Tracheal epithelial cell (primary cell): Measurements from ENCODE around the gene GP1BA. TPM values are rescaled to one million over a fixed set of nuclear protein-coding genes. Genes with fewer than 3 reads are reported as not detected.

Experiments
- total RNA-seq: library from RNA; depleted of rRNA; stranded (reverse); fragments of >200 nt; gene quantifications from 2 replicates; pipeline ENCODE4 v1.2.1, GENCODE V29; 2014

GP1BA gene
- not detected in 2 replicates for total RNA-seq

GRCh38 chr17:4931963-4932362, at the start of gene GP1BA:
TSS of gene GP1BA (plus strand) at chr17:4932277. CDS start at chr17:4932605, 328 bp downstream.

GRCh38 chr17:4899341-4900230, 32.5 kb upstream of the GP1BA start, which contains the start of gene C17orf107:
TSS of gene C17orf107 (plus strand) at chr17:4899536. CDS start at chr17:4899763, 227 bp downstream.

GRCh38 chr17:4903051-4903818, 28.8 kb upstream of the GP1BA start, which contains the start of gene CHRNE:
TSS of gene CHRNE (minus strand) at chr17:4903098. CDS start at chr17:4903063, 35 bp downstream.

GRCh38 chr17:4939796-4940554, 7.9 kb downstream of the GP1BA start, which contains the start of the genes RNF167 and SLC25A11:
TSS of gene RNF167 (plus strand) at chr17:4940268. CDS start at chr17:4940910, 642 bp downstream.
TSS of gene SLC25A11 (minus strand) at chr17:4940046. CDS start at chr17:4939910, 136 bp downstream.

GRCh38 chr17:4948166-4948930, 16.3 kb downstream of the GP1BA start, which contains the start of gene PFN1:
TSS of gene PFN1 (minus strand) at chr17:4948530. CDS start at chr17:4948394, 136 bp downstream.

GRCh38 chr17:4950746-4951204, 18.7 kb downstream of the GP1BA start, which contains the start of gene ENO3:
TSS of gene ENO3 (plus strand) at chr17:4951119. CDS start at chr17:4951830, 711 bp downstream.

GRCh38 chr17:4967539-4968485, 35.7 kb downstream of the GP1BA start, which contains the start of gene SPAG7:
TSS of gene SPAG7 (minus strand) at chr17:4967817. CDS start at chr17:4967804, 13 bp downstream.

Other genes with a start within 250 kb of the GP1BA start
- 30.9 and 36.4 TPM in 2 replicates for gene PELP1, start 228.1 kb upstream of the GP1BA start, total RNA-seq
- gene ARRB2, start 221.6 kb upstream of the GP1BA start, total RNA-seq = 3.1 and 5.3 TPM in 2 replicates
- 12.6 and 13.5 TPM in 2 replicates for gene MED11, start 200.8 kb upstream of the GP1BA start, total RNA-seq
- 0.21 and 1.2 TPM in 2 replicates for gene ZMYND15, start 192.4 kb upstream of the GP1BA start, total RNA-seq
- 13.9 and 42.2 TPM in 2 replicates for gene CXCL16, start 192.3 kb upstream of the GP1BA start, total RNA-seq
- gene TM4SF5, start 160.4 kb upstream of the GP1BA start, total RNA-seq = not detected in 2 replicates
- gene VMO1, start 145.9 kb upstream of the GP1BA start, total RNA-seq = 0.72 and 1.1 TPM in 2 replicates
- gene GLTPD2, start 143.3 kb upstream of the GP1BA start, total RNA-seq = not detected in 2 replicates
- 121 and 163 TPM in 2 replicates for gene PSMB6, start 136.1 kb upstream of the GP1BA start, total RNA-seq
- 15.3 and 25.8 TPM in 2 replicates for gene PLD2, start 125.1 kb upstream of the GP1BA start, total RNA-seq
- gene MINK1, start 98.9 kb upstream of the GP1BA start, total RNA-seq = 55.7 and 77.2 TPM in 2 replicates
- gene C17orf107, start 32.7 kb upstream of the GP1BA start, total RNA-seq = 1.7 and 2.9 TPM in 2 replicates
- gene CHRNE, start 29.2 kb upstream of the GP1BA start, total RNA-seq = 0.24 and 0.64 TPM in 2 replicates
- 65.4 and 88.4 TPM in 2 replicates for gene SLC25A11, start 7.8 kb downstream of the GP1BA start, total RNA-seq
- gene RNF167, start 8.0 kb downstream of the GP1BA start, total RNA-seq = 24.5 and 26.0 TPM in 2 replicates
- gene PFN1, start 16.3 kb downstream of the GP1BA start, total RNA-seq = 382 and 601 TPM in 2 replicates
- gene ENO3, start 18.8 kb downstream of the GP1BA start, total RNA-seq = 1.5 and 3.9 TPM in 2 replicates
- gene SPAG7, start 35.5 kb downstream of the GP1BA start, total RNA-seq = 34.7 and 38.2 TPM in 2 replicates
- gene CAMTA2, start 55.4 kb downstream of the GP1BA start, total RNA-seq = 4.5 and 5.3 TPM in 2 replicates
- 0.21 TPM in 1 of 2 replicates, not detected in the other for gene INCA1, start 65.2 kb downstream of the GP1BA start, total RNA-seq
- gene KIF1C, start 65.7 kb downstream of the GP1BA start, total RNA-seq = 103 and 111 TPM in 2 replicates
- 0.48 and 1.7 TPM in 2 replicates for gene SLC52A1, start 103.1 kb downstream of the GP1BA start, total RNA-seq
- 0.43 and 0.48 TPM in 2 replicates for gene ZFP3, start 146.2 kb downstream of the GP1BA start, total RNA-seq
- 5.3 and 5.5 TPM in 2 replicates for gene ZNF232, start 179.6 kb downstream of the GP1BA start, total RNA-seq
- gene USP6, start 183.8 kb downstream of the GP1BA start, total RNA-seq = not detected in 2 replicates